Skin of body (tissue), 2 donors: Measurements from ENCODE around the gene CHST15. TPM values are rescaled to one million over a fixed set of nuclear protein-coding genes. Genes with fewer than 3 reads are reported as not detected.
"Not testable (repeated sequence)": the region's sequence is repeated elsewhere in the genome, so short reads cannot be mapped to it uniquely, and the experiment has no call there.

Experiments used
- DNase-seq: peaks from one replicate; lab custom pipeline; 2025; lab: John Stamatoyannopoulos, UW
- total RNA-seq: library from RNA; depleted of rRNA; stranded (reverse); fragments of >200 nt; gene quantifications from one replicate; pipeline ENCODE4 v1.2.3, GENCODE V29; 2014

The CHST15 gene
- total RNA-seq, 1 donor from 2014 or later = 16.5 TPM

- no peak for DNase-seq
These were observed 6.2 kb upstream of the CHST15 start for GRCh38 chr10:124099604-124100003.

- no peak for DNase-seq
These were observed 5.2 kb upstream of the CHST15 start for GRCh38 chr10:124098575-124098974.

GRCh38 chr10:124097883-124098282 is 4.5 kb upstream of the CHST15 start:
- no peak for DNase-seq

DNA sequence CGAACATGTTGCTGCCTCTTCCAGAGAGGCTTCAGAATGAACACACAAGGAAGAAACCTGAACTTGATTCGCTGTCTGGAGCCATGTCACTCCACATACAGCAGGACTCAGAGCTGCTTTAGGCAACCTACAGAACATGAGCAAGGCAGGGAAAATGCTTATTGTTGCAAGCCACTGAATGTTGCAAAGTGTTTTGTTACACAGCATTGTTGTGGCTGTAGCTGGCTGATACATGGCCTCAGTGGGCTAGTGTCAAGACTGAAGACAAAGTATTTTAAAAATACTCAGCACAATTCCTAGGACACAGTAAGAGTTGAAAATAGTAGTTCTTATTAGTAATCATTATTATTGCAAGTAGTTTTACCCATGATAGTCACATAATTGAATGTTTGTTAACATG is 3.1 kb upstream of the CHST15 start:
- DNase-seq = no peak

GRCh38 chr10:124095801-124096200 is 2.4 kb upstream of the CHST15 start:
- not testable (repeated sequence) for DNase-seq

DNA sequence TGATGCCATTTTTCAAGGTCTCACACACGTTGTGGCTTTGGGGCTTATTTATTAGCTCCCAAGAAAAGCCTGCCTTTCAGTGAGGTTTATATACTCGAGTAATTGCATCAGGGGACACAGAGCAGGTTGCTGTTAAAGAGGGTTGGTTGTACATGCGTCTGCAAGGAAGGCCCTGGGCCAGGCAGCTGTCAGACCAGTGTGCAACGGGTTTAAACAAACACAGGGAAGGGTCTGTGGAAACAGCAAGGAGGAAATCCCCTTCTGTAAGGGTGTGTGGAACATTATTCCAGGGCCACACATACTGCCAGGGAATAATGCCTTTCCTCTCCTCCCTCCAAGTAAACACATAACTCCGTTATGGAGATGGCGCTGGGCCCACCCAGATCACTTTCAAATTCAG is 1.7 kb upstream of the CHST15 start:
- DNase-seq = no peak

DNA sequence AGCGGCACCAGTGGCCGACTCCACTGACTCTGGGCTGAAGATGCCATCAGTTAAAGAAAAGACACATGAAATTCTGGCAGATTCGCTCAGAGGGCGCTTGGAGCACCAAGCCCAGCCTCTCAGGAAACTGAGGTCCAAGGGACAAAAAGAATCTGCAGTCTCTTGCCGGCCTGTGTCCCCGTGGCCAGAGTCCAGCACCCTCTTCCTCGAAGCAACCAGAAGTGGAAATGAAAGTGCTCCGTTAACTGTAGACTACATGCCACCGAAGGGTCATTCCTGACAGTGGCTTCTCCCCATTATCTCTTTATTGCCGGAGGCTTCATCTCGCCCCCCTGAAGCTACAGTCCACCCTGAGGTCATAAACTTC is 1.0 kb upstream of the CHST15 start:
- no peak for DNase-seq

DNA sequence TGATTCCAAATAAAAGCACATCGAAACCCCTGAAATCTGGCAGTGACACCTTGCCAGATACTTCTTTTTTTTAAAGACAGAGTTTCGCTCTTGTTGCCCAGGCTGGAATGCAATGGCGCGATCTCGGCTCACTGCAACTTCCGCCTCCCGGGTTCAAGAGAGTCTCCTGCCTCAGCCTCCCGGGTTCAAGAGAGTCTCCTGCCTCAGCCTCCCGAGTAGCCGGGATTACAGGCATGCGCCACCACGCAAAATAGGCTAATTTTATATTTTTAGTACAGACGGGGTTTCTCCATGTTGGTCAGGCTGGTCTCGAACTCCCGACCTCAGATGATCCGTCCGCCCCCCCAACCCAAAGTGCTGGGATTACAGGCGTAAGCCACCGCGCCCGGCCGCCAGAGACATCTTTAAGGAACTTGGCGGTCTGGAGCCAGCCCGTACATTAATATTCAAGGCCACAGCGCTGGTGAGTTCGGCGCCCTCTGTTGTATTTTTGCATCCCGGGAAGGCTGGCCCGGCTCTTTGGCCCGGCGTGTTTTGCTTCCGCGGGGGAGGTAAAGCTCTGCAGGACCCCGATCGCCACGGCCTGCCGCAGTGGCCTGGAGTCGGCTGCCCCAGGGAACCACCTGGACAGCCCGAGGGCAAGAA is 498 bp upstream of the CHST15 start:
- DNase-seq = not testable (repeated sequence)

GRCh38 chr10:124092250-124092859 is 1.0 kb downstream of the CHST15 start:
- DNase-seq = no peak

DNA sequence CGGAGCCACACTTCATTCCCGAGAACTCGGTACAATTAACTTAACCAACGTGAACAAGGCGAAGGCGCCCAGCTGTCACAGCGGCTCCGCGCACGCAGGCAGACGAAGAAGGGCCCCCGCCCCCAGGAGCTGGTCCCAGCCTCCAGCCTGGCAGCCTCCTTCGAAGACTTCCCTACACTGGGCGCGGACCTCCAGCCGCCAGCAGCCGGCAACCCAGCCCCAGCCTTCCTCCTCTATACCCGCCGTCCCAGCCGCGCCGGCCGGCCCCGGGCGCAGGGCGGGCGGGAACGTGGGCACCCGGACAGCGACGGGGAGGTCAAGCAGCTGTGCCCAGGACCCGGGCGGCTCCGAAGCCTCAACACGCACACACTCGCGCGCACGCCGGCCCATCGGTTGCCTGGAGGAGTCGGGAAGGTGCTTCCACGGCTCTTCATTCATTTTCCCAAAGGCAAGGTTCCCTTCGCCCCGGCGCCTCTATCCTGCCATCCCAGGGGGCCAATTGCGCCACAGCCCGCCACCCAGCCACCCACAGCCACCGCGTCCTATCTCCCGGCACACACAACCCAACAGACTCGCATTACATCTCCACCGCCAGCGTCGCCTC is 1.6 kb downstream of the CHST15 start:
- DNase-seq = no peak

DNA sequence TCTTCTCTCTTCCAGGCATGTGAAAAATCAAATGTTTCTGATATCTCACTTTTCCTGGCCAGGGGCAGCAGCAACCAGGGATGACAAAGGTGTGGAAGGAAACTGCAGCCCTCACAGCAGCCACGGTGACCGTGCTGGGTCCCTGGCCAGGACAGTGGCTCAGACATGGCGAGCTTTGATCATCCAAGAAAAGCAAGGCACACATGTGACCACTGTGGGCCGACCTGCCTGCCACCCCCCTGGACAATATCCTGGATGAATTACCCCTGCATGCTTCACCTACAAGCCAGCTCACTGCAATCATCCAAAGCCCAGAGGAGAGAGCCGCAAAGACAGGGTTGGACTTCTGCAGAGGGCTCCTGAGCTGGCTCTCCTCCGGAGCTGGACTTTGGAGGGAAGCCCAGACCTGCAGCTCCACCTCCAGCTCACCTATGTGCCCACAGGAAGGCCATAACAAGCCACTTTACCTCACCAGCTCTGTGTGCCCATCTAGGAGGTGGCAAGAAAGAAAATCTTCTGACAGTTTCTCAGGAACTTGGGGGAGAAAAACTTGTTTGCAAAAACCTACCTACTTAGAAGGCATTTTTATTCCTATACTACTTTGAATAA is 2.7 kb downstream of the CHST15 start:
- no peak for DNase-seq

DNA sequence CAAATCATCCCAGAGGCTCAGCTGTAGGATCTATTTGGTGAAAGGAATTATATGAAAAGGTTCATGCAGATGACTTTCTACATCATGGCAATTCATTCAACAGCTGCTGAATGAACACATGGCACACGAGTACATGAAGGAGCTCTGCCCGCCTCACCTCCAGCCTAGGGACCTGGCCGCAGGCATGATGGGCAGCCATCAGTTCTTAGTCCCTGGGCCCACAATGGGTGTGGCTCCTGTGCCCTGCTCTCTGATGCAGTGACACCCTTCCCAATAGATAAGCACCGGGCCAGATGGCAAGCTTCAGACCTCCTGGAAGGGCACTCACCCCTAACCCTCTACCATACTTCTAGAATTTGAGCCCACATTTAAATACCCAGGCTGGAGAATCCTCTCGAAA is 3.5 kb downstream of the CHST15 start:
- no peak for DNase-seq

GRCh38 chr10:124088915-124089314 is 4.5 kb downstream of the CHST15 start:
- no peak for DNase-seq

DNA sequence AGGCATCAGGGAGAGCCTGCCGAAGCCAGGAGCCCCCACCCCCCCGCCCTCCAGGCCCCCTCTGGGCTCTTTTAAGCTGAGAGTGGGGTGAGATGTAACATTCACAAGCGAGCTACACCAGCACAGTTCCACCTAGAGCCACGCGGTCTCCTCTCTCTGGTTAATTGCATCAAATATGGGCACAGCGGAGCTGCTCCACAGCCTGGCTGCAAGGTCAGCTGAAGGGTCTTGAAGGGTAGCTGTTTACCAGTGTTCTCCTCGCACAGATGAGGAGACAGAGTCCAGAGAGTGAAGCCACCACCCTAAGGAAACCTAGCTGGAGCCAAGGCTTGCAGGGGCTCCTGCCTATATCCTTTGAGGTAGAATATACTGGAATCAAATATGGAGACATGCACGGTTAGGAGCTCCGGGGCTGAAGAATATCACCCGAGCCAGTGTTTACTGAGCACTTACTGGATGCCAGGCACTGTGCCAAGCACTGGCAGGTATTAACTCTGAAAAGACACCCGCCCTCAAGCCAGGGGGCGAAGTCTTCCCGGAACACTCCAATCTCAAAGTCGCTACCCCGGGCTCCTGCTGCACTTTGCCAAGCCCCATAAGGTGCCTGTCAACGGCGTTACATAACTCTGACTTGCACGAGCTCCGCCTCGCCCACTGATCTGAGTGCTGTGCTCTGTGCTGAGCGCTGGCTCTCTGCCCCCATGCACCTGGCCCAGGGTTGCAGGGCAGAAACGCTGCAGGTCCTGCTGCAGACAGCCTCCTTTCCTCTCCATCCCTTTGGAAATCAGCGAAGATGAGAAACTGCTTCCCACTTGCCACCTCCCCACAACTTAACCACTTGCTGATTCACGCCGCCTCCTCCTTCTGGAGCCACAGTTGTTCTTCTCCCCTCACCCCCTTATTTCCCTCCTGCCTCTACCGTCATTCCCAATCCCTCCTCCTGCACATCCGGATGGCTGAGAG is 5.4 kb downstream of the CHST15 start:
- no peak for DNase-seq

GRCh38 chr10:124086787-124087671 is 6.4 kb downstream of the CHST15 start:
- DNase-seq = no peak

DNA sequence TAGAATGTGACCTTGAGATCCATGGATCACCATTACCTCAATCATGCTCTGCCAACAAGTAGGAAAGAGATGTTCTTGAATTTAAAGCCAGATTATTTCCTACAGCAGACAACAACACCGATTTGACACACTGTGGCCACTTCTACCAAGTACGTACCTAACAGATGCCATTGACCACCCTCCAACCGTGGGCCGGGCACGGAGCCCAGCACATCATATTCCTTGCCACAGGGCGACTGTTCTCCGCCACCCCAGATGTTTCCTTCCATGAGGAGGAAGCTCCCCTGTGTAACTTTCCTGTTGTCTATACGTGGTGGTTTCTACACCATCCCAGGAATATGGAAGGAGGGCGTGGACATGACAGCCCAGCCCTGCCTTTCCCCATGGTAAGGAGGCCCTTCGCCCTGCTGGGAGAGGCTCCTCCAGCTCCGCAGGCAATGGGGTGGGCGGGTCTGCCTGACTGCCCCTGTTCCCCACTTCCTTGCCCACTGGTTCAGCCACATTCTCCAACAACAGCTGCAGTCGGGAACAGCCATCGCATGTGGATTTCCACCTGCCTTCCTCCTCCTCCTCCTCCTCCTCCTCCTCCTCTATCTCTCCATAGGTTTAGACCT is 7.2 kb downstream of the CHST15 start:
- no peak for DNase-seq

- DNase-seq = no peak
These were observed 7.7 kb downstream of the CHST15 start for GRCh38 chr10:124085680-124086079.

DNA sequence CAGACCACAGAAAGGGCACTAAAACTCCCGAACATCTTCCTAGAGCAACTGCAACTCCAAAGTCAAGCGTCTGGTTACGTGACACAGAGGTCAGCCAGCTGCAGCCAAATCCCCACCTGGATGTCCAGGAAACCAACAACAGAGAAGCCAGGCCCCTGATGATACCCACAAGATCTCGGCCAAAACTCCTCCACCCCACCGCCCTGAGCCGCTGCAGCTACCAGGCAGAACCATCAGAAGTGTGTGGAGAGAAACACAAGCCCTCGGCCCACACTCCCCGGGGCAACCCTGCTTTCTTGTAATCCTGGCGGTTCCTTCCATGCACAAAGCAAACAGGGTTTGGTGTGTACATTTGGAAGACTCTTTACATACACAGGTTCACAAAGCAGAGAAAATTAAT is 8.7 kb downstream of the CHST15 start:
- no peak for DNase-seq

DNA sequence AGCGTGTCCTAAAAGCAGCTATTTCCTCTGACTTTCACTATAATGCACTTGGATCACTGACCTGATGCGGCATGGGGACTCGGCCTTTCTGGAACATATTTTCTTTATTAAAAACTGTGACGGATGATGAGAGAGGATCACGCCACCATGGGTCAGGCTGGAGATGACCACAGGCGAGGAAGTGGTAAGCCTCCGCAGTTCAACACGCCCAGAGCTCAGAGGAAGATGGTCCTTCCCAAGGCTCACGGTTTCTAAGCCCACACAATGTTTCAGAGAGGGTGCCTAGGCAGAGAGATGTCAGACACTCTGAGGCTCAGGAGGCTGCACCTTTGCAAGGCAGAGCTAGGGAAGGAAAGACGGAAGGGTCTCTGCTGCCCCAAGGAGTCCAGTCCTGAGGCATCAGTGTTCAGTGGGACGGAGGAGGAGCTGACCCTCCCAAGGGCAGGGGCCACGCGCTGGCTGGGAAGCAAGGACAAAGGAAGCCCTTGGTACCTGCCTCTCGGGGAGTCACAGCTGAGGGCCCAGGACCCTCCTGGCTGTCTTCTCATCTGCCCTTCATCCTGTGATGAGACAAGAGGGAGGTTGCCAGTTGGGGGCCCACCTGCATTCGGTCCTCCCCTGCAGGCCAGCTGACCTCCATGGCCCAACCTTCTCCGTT is 9.5 kb downstream of the CHST15 start:
- no peak for DNase-seq
